ENCODE results near the gene APOB. TPM values are rescaled to one million over a fixed set of nuclear protein-coding genes. Genes with fewer than 3 reads are reported as not detected.
"Not testable (repeated sequence)": the region's sequence is repeated elsewhere in the genome, so short reads cannot be mapped to it uniquely, and the experiment has no call there.

Gene APOB
- total RNA-seq, 2 experiments from 2014 or later = not detected

- H3K4me3 Mint-ChIP-seq = no peak overlapping the region
- peaks cover 2% of the 10 kb centered on the region for H3K27me3 Mint-ChIP-seq
- H3K36me3 Mint-ChIP-seq = no peaks in the 10 kb centered on the region
- H3K9me3 Mint-ChIP-seq = no peaks in the 10 kb centered on the region
- ATAC-seq (ENCODE audit: low read depth) = no peak
- DNase-seq = no peak
- POLR2A ChIA-PET = no interaction called here
- H3K4me1 Mint-ChIP-seq = no peaks in the 10 kb centered on the region
- H3K27ac Mint-ChIP-seq = no peak overlapping the region
Measured at GRCh38 chr2:21034156-21034971, 9.5 kb downstream of the APOB start.

GRCh38 chr2:21033237-21034155 is 10.4 kb downstream of the APOB start:
- H3K4me1 Mint-ChIP-seq = no peaks in the 10 kb centered on the region
- POLR2A ChIA-PET = no interaction called here
- no peaks in the 10 kb centered on the region for H3K27me3 Mint-ChIP-seq
- H3K27ac Mint-ChIP-seq = no peak overlapping the region
- H3K4me3 Mint-ChIP-seq = no peak overlapping the region
- ATAC-seq (ENCODE audit: low read depth) = no peak
- H3K36me3 Mint-ChIP-seq = no peaks in the 10 kb centered on the region
- no peaks in the 10 kb centered on the region for H3K9me3 Mint-ChIP-seq
- no peak for DNase-seq

- ATAC-seq (ENCODE audit: low read depth) (no peak), DNase-seq (no peak)
- Mint-ChIP-seq H3K36me3 (no peaks in the 10 kb centered on the region), H3K4me3 (no peak overlapping the region), H3K27ac (no peak overlapping the region), H3K9me3 (no peaks in the 10 kb centered on the region), H3K4me1 (no peaks in the 10 kb centered on the region), H3K27me3 (no peaks in the 10 kb centered on the region)
- POLR2A ChIA-PET = no interaction called here
Measured at GRCh38 chr2:21032338-21033236, 11.3 kb downstream of the APOB start.

- Mint-ChIP-seq H3K9me3 (no peaks in the 10 kb centered on the region), H3K27ac (no peak overlapping the region), H3K36me3 (no peaks in the 10 kb centered on the region), H3K27me3 (no peaks in the 10 kb centered on the region), H3K4me1 (no peaks in the 10 kb centered on the region), H3K4me3 (no peak overlapping the region)
- no peak for DNase-seq
- POLR2A ChIA-PET = no interaction called here
- no peak for ATAC-seq (ENCODE audit: low read depth)
Measured at GRCh38 chr2:21030983-21031968, 12.6 kb downstream of the APOB start.

- Mint-ChIP-seq H3K4me1 (no peaks in the 10 kb centered on the region), H3K4me3 (no peak overlapping the region), H3K9me3 (no peaks in the 10 kb centered on the region), H3K27me3 (no peaks in the 10 kb centered on the region), H3K36me3 (no peaks in the 10 kb centered on the region), H3K27ac (no peak overlapping the region)
- DNase-seq (no peak), ATAC-seq (ENCODE audit: low read depth) (no peak)
- POLR2A ChIA-PET = interaction anchor here (1.2 kb wide), 1 partner anchor 9 kb away, joined by 3 read pairs; no protein-coding TSS in a partner anchor
Measured at GRCh38 chr2:21029519-21029918, 14.4 kb downstream of the APOB start.

GRCh38 chr2:21028951-21029350 is 14.9 kb downstream of the APOB start:
- not testable (repeated sequence) for H3K27ac Mint-ChIP-seq; DNase-seq; H3K4me1 Mint-ChIP-seq; H3K36me3 Mint-ChIP-seq; ATAC-seq (ENCODE audit: low read depth); H3K4me3 Mint-ChIP-seq; H3K27me3 Mint-ChIP-seq; H3K9me3 Mint-ChIP-seq
- POLR2A ChIA-PET = interaction anchor here (1.2 kb wide), 1 partner anchor 10 kb away, joined by 3 read pairs; no protein-coding TSS in a partner anchor

- H3K36me3 Mint-ChIP-seq = no peaks in the 10 kb centered on the region
- ATAC-seq (ENCODE audit: low read depth) (no peak), DNase-seq (no peak)
- no peak overlapping the region for H3K4me3 Mint-ChIP-seq
- no peaks in the 10 kb centered on the region for H3K27me3 Mint-ChIP-seq
- POLR2A ChIA-PET = interaction anchor here (1.2 kb wide), 1 partner anchor 11 kb away, joined by 3 read pairs; no protein-coding TSS in a partner anchor
- H3K4me1 Mint-ChIP-seq = no peaks in the 10 kb centered on the region
- H3K27ac Mint-ChIP-seq = no peak overlapping the region
- H3K9me3 Mint-ChIP-seq = no peaks in the 10 kb centered on the region
Measured at GRCh38 chr2:21028021-21028947, 15.6 kb downstream of the APOB start.

GRCh38 chr2:21026479-21027282 is 17.2 kb downstream of the APOB start:
- Mint-ChIP-seq H3K9me3 (no peaks in the 10 kb centered on the region), H3K4me3 (no peak overlapping the region), H3K27me3 (no peaks in the 10 kb centered on the region), H3K36me3 (no peaks in the 10 kb centered on the region), H3K27ac (no peak overlapping the region), H3K4me1 (no peaks in the 10 kb centered on the region)
- ATAC-seq (ENCODE audit: low read depth) (no peak), DNase-seq (no peak)
- POLR2A ChIA-PET = no interaction called here

GRCh38 chr2:21025690-21026478 is 18.0 kb downstream of the APOB start:
- Mint-ChIP-seq H3K27ac (no peak overlapping the region), H3K36me3 (no peaks in the 10 kb centered on the region), H3K27me3 (no peaks in the 10 kb centered on the region), H3K4me1 (no peaks in the 10 kb centered on the region), H3K9me3 (no peaks in the 10 kb centered on the region), H3K4me3 (no peak overlapping the region)
- DNase-seq (no peak), ATAC-seq (ENCODE audit: low read depth) (no peak)
- POLR2A ChIA-PET = no interaction called here

- Mint-ChIP-seq H3K27ac (no peak overlapping the region), H3K4me3 (no peak overlapping the region), H3K27me3 (no peaks in the 10 kb centered on the region), H3K36me3 (no peaks in the 10 kb centered on the region), H3K9me3 (no peaks in the 10 kb centered on the region), H3K4me1 (no peaks in the 10 kb centered on the region)
- POLR2A ChIA-PET = no interaction called here
- ATAC-seq (ENCODE audit: low read depth) = no peak
- no peak for DNase-seq
Measured at GRCh38 chr2:21024722-21025389, 19.0 kb downstream of the APOB start.

Measured in activated naive CD8-positive, alpha-beta T cell treated with anti-CD3 and anti-CD28 coated beads, Interleukin-2, amount 10 ng/mL, durations not matched to agents 7 days and 5 days (primary cell).